Activated CD4-positive, CD25-positive, alpha-beta regulatory T cell (primary cell): Measurements from ENCODE around the gene CACNA1I.

Source experiments
- DNase-seq, 4 experiments: peaks; one replicate each; lab custom pipeline; 2025; lab: John Stamatoyannopoulos, UW

Gene CACNA1I

DNA sequence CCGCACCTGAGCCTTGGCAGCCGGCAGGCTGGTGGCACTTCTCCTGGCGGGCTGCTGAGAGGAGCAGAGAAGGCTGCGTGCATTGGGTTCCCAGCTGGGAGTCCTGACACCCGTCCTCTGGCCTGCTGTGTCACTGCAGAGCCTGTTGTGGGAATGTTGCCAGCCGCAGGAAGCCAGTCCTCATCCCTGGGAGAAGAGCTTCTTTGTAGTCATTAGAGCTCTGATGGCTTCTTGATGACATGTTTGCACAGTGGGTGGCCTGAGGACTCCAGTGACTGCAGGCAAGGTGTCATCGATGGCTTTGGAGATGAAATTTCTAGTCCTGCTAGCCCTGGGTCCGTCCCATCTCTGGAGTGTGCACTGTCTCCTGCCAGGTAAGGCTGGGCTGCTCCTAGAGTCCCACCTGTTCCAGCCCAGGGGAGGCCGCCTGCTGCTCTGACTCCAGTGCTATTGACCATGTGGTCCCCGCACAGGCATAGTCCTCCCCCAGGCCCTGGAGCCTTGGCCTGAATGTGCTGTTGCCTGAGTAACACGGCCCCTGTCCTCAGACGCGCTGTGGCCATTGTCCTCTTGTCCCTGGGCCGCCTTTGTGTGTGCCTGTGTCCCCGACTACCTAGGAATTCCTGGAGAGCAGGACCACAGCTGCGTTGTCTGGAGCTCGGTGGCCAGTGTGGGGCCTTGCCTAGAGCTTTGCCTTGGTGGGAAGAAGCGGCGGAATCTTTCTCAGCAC is 129.2 kb downstream of the CACNA1I start:
- no peak for DNase-seq

DNA sequence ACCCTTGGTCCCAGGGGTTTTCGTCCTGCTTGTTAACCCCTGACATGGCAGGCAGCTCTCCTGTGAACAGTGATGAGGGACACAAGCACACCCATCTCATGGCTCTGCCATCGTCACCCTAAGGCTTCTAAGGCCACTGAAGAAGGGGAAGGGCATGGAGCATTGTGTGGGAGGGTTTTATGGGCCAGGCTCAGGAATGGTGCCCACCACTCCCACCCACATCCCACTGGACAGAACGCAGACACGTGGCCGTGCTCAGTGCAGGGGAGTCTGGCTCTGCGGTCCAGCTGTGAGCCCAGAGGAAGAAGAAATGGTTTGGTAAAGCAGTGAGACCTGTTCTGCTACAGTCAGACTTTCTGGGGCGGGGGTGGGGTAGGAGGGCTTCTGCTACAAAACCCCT is 130.0 kb downstream of the CACNA1I start:
- DNase-seq, result no peak

DNA sequence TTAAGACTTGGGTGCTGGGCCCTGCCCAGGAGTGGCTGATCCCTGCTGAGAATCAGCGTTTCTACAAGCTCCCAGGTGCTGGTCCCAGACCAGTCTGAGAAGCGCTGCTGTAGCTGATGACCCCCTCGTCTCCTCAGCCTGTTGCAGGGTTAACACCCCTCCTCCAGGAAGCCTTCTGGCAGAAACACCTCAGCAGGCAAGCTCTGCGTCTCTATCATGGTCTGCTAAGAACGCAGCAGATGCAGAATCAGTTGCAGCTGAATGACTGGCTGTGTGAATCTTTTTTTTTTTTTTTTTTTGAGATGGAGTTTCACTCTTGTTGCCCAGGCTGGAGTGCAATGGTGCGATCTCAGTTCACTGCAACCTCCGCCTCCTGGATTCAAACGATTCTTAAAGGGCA is 132.5 kb downstream of the CACNA1I start:
- DNase-seq, result no peak

GRCh38 chr22:39703928-39704639 is 133.5 kb downstream of the CACNA1I start:
- DNase-seq, result no peak

- DNase-seq, result no peak
These were observed 134.8 kb downstream of the CACNA1I start for GRCh38 chr22:39705386-39705785.

- DNase-seq, result no peak
These were observed 136.0 kb downstream of the CACNA1I start for GRCh38 chr22:39706376-39707140.

- no peak for DNase-seq
These were observed 136.8 kb downstream of the CACNA1I start for GRCh38 chr22:39707351-39707750.

- DNase-seq, result no peak
These were observed 137.3 kb downstream of the CACNA1I start for GRCh38 chr22:39707816-39708215.

GRCh38 chr22:39710380-39711150 is 140.0 kb downstream of the CACNA1I start:
- DNase-seq, result no peak

GRCh38 chr22:39712081-39712480 is 141.5 kb downstream of the CACNA1I start:
- DNase-seq, result no peak

- no peak for DNase-seq
These were observed 142.4 kb downstream of the CACNA1I start for GRCh38 chr22:39712751-39713525.

GRCh38 chr22:39713799-39714290 is 143.3 kb downstream of the CACNA1I start:
- no peak for DNase-seq

DNA sequence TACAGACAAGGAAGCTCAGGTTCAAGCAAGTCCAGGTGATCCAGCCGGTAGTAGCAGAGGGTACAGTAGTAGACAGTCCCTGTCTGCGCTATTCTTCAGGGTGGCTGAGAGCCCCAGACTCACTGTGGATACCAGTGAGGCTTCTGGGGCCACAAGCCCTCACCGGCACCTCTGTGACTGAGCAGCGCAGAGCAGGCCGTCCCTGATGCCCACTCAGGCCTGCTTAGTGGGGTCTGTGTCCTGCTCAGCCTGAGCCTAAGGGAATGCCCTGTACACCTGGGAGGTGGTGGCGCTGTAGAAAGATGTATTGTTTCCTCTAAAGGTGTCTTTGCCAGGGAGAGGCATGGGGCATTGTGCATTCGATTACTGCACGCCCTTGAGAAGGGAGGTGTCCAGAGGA is 143.8 kb downstream of the CACNA1I start:
- DNase-seq, result no peak

DNA sequence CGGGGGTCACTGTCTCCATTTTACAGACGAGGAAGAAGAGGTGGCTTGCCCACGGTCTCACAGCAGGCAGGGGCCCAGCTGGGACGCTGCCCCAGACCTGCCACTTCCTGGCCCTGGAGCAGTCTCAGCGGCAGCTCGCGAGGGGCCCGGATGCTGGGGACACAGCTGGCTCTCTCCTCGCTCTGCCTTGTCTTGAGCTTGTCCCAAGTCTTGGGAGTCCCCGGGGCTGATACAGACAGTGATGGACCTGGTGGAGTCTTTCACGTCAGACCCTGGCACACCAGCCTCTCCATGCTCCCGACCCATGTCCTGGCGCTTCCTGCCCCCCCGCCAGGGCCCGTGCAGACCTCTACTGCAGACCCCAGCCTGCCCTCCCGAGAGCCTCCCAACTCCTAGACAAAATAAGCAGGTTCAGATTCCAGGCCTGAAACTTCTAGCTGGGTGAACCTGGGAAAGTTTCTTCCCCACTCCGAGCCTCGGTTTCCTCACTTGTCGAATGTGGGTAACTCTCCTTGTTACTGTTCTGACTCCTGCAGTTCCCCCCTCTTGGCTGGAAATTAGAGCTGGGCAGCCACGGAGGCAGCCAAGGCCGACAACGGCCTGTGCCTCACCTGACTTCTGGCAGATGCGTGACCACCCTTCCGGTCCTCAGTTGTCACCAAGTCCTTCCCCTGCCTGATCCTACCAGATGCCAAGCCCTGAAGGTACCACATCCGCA is 145.4 kb downstream of the CACNA1I start:
- DNase-seq, result no peak

DNA sequence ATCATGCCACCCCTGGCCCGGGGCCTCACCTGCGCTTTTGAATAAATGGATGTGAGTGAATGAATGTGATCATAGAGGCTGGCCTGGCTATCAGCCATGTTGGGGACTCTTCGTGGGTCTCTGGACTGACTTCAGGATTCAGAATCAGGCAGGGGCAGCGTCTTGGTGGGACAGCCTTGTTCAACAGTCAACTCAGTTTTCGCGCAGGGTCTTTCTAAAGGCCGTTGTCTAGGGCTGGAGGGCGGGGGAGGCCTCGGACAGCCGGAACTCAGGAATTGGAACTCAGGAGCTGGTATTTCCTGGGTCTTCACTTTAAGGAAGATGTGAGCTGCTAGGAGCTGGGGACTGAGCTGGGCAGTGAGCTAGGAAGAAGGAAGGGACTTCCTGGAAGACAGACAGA is 146.0 kb downstream of the CACNA1I start:
- no peak for DNase-seq

GRCh38 chr22:39717099-39717498 is 146.5 kb downstream of the CACNA1I start:
- DNase-seq, result no peak

- DNase-seq, result no peak
These were observed 147.7 kb downstream of the CACNA1I start for GRCh38 chr22:39718206-39718605.

DNA sequence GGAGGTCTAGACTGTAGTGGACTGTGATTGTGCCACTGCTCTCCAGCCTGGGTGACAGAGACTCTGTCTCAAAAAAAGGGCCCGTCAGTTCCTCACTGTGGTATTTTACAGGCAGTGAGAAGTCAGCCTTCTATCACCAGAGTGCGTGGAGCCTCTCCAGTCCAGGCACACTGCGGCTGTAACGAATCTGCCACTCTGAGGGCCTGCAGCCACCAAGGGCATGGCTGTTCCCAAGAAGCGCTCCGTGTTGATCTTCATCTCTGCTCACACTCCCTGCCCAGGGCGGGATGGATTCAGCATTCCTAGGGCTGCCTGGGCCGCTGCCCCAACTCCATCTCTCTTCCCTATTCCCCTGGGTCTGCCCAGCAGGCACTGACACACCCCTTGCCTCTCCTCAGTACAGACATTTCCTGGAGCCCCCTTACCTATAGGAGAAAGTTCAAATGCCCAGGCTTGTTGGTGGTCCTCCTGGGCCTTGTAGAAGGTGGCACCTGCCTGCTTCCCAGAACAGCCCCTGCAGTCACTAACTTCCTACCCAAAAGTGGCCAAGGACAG is 148.4 kb downstream of the CACNA1I start:
- no peak for DNase-seq

DNA sequence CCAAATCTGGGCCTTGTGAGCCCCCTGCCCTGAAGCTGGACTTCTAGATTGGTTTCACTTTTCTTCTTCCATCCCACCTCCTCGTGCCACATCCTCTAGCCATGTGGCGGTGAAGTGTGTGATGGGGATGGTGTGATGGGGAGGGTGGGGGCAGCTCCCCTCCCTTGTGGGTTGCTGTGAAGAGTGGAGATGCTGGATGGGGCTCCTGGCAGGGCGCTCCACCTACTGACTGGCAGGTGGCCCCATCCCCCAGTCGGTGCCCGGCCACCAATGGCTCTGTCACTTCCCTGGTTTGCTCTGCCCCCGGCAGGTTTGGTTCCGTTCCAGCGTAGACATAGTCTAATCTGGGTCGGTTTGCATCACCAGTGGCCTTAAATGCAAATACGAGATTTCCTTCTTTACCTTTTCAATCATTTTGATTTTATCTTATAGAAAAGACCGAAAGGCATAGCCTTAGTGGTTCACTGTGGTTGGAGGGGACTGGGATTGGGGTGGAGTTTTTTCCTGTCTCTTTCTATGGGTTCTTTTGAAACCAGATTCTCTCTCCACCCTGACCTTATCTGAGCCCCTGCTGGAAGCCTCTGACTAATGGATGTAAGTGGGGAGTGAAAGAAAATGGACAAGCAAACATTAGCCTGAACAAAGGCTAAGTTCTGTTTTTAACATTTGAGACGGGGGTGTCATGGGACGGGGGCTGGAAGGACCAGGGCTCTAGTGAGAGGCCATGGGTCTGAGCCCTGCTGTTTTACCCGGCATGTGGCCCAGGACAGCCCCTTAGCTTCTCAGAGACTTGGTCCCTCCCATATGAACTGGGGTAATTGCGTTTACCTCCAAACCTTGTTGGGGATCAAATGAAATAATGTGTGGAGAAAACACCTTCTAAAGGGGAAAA is 149.3 kb downstream of the CACNA1I start:
- no peak for DNase-seq
